WI38 (cell line): ENCODE measurements around the gene ERGIC1.

ENCODE experiments used
- H3K4me3 ChIP-seq: 2 replicates; pipeline ENCODE4 v1.5.1; 2011; ENCODE audit warnings: low read depth, mild to moderate bottlenecking, control low read depth, low read length
- CTCF ChIP-seq: IDR thresholded peaks from 2 replicates; pipeline ENCODE4 v1.5.1; 2012; ENCODE audit warnings: low read depth, mild to moderate bottlenecking, control low read depth, low read length

The ERGIC1 gene

GRCh38 chr5:172815631-172816030 is 18.4 kb upstream of the ERGIC1 start:
- H3K4me3 ChIP-seq: no peak overlapping the region
- no peak for TF ChIP-seq CTCF

- H3K4me3 ChIP-seq: no peak overlapping the region
- no peak for TF ChIP-seq CTCF
Measured at GRCh38 chr5:172816925-172817562, 17.0 kb upstream of the ERGIC1 start.

GRCh38 chr5:172817664-172818063 is 16.4 kb upstream of the ERGIC1 start:
- no peak overlapping the region for H3K4me3 ChIP-seq
- TF ChIP-seq CTCF: no peak

- H3K4me3 ChIP-seq: no peak overlapping the region
- no peak for TF ChIP-seq CTCF
Measured at GRCh38 chr5:172818081-172818480, 16.0 kb upstream of the ERGIC1 start.

GRCh38 chr5:172819569-172819968 is 14.5 kb upstream of the ERGIC1 start:
- no peak for TF ChIP-seq CTCF
- no peak overlapping the region for H3K4me3 ChIP-seq

GRCh38 chr5:172820046-172820767 is 13.8 kb upstream of the ERGIC1 start:
- no peak overlapping the region for H3K4me3 ChIP-seq
- TF ChIP-seq CTCF: no peak

GRCh38 chr5:172821340-172821985 is 12.6 kb upstream of the ERGIC1 start:
- TF ChIP-seq CTCF: no peak

More at GRCh38 chr5:172821340-172821985, 12.6 kb upstream of the ERGIC1 start:
- H3K4me3 ChIP-seq: no peak overlapping the region
